GM13976 (cell line): ENCODE data around the gene C19orf12.
"Not testable (repeated sequence)": the region's sequence is repeated elsewhere in the genome, so short reads cannot be mapped to it uniquely, and the experiment has no call there.

Experiments
- DNase-seq: peaks from one replicate; pipeline ENCODE4 v3.0.0; 2012; ENCODE audit warnings: low spot score
- in situ Hi-C: fragments of 300-500 bp; cut with MboI; formaldehyde crosslinking; loops from one replicate; pipeline ENCODE4 v1.12.0; 2022; ENCODE audit warnings: low sequenced_read_pairs, mixed read lengths, inconsistent platforms; ENCODE audit not compliant: unreplicated experiment
- TF ChIP-seq, protein P1 (sequence below): IDR thresholded peaks from 2 replicates; pipeline ENCODE4 v1.5.1; 2012; ENCODE audit warnings: borderline replicate concordance, mild to moderate bottlenecking; ENCODE audit not compliant: insufficient read depth; ENCODE audit errors: extremely low read depth, missing control alignments, control extremely low read depth

The C19orf12 gene

GRCh38 chr19:29717051-29717450, 2.0 kb upstream of the C19orf12 start:
- in situ Hi-C loops, result no loop called here
- TF ChIP-seq, protein P1, sequence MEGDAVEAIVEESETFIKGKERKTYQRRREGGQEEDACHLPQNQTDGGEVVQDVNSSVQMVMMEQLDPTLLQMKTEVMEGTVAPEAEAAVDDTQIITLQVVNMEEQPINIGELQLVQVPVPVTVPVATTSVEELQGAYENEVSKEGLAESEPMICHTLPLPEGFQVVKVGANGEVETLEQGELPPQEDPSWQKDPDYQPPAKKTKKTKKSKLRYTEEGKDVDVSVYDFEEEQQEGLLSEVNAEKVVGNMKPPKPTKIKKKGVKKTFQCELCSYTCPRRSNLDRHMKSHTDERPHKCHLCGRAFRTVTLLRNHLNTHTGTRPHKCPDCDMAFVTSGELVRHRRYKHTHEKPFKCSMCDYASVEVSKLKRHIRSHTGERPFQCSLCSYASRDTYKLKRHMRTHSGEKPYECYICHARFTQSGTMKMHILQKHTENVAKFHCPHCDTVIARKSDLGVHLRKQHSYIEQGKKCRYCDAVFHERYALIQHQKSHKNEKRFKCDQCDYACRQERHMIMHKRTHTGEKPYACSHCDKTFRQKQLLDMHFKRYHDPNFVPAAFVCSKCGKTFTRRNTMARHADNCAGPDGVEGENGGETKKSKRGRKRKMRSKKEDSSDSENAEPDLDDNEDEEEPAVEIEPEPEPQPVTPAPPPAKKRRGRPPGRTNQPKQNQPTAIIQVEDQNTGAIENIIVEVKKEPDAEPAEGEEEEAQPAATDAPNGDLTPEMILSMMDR, result no peak
- no peak for DNase-seq

- DNase-seq, result no peak
- in situ Hi-C loops, result no loop called here
- TF ChIP-seq, protein P1, result no peak
These were observed 880 bp upstream of the C19orf12 start for GRCh38 chr19:29715701-29716581.

DNA sequence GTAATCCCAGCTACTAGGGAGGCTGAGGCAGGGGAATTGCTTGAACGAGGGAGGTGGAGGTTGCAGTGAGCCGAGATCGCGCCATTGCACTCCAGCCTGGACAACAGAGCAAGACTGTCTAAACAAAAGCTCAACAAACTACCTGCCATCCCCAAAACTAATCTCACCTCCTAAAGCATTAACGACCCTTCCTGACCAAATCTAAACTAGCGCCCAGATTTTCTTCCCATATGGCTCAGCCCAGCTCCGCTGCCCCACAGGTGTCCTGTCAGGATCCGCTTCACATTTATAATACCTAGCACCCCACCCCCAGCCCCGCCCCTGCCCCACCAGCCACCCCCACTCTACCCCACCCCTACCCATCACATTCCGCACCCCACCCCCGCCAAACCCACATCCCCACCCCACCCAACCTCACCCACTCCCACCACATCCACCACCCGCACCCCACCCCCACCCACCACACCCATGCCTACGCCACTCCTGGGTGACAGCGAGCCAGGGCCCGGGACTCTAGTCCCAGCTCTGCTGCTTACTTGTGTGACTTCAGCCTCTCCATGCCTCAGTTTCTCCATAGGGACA, 599 bp downstream of the C19orf12 start:
- in situ Hi-C loops, result no loop called here
- TF ChIP-seq, protein P1, result no peak
- peak; percentile 47 for DNase-seq

GRCh38 chr19:29712744-29713516, 2.1 kb downstream of the C19orf12 start:
- in situ Hi-C loops, result no loop called here
- TF ChIP-seq, protein P1, result no peak
- DNase-seq, result no peak

- no peak for DNase-seq
- in situ Hi-C loops, result no loop called here
- TF ChIP-seq, protein P1, result no peak
These were observed 3.4 kb downstream of the C19orf12 start for GRCh38 chr19:29711584-29712132.

DNA sequence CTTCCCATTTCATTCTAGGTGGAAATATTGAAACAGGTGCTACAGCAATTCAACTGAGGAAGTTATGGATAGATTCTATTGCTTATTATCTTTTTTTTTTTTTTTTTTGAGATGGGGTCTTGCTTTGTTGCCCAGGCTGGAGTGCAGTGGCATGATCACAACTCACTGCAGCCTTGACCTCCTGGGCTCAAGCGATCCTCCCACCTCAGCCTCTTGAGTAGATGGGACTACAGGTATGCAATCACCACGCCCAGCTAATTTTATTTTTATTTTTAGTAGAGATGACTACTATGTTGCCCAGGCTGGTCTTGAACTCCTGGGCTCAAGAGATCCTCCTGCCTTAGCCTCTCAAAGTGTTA, 5.6 kb downstream of the C19orf12 start:
- DNase-seq, in situ Hi-C loops: not testable (repeated sequence)
